Measurements from ENCODE around the gene CDYL.

- TF ChIP-seq CTCF (conservative IDR thresholded peaks at IDR 0.05 in 1 of 2, IDR thresholded peaks at IDR 0.05 in 1 of 2; ENCODE audit: extremely low read depth in 1 of 2, insufficient read depth in 1 of 2, low read depth in 1 of 2, low read length in 2 of 2) (no peak), EZH2 (IDR thresholded peaks at IDR 0.05; ENCODE audit: borderline replicate concordance, low read length) (no peak)
Observed at GRCh38 chr6:4888841-4889240, 112.6 kb downstream of the CDYL start.
